PFSK-1 (cell line): ENCODE results near the gene UBE2H.

Experiments used
- FOXP2 ChIP-seq: optimal IDR thresholded peaks from 2 replicates; pipeline ENCODE3; 2011; ENCODE audit warnings: borderline replicate concordance, control low read depth, inconsistent platforms; ENCODE audit not compliant: insufficient read depth; ENCODE audit errors: extremely low read length, extremely low read depth
- POLR2AphosphoS5 ChIP-seq: IDR thresholded peaks from 2 replicates; pipeline ENCODE4 v1.6.1; 2012; ENCODE audit warnings: low read depth, mild to moderate bottlenecking, control low read depth, low read length, moderate library complexity
- REST ChIP-seq, 2 experiments: IDR thresholded peaks; 2 replicates each; pipeline versions ENCODE4 v1.6.1 to v1.8.0; 2011 to 2012; ENCODE audit warnings: low read depth in 2 of 2, low read length in 2 of 2, control low read depth in 1 of 2, inconsistent platforms in 1 of 2, mild to moderate bottlenecking in 1 of 2, moderate library complexity in 1 of 2; ENCODE audit not compliant: insufficient read depth in 1 of 2
- SIN3A ChIP-seq: IDR thresholded peaks from 2 replicates; pipeline ENCODE4 v1.6.1; 2012; ENCODE audit warnings: mild to moderate bottlenecking, low read length, moderate library complexity, borderline replicate concordance; ENCODE audit not compliant: insufficient read depth
- TAF1 ChIP-seq: IDR thresholded peaks from 2 replicates; pipeline ENCODE4 v1.6.1; 2012; ENCODE audit warnings: low read length, control low read depth, borderline replicate concordance; ENCODE audit not compliant: insufficient read depth

Gene UBE2H

DNA sequence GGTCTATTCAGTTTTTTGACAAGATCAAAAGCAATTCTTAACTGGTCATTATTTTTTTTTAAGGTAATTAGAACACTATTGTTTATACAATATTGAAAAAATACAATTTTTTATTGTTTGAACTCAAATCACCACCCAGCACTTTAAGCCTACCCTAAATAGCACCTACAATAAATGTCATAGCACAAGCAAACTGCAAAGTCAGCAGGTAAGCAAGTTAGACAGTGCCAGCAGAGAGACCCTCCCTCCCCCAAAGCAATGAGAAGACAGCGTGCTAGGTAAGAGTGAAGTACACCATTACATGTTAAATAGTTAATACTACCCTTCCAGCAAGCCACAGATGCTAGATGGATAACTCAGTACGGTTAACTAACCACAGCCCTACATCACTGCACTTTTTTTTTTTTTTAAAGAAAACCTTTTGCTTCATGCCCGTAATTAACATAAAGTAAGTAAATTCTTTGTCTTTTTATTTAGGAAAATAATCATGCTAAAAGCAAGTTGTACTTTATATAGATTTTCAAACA lies 120.0 kb downstream of the UBE2H start:
- TF ChIP-seq SIN3A, result no peak

GRCh38 chr7:129832282-129832681 lies 120.5 kb downstream of the UBE2H start:
- TF ChIP-seq SIN3A (no peak), FOXP2 (no peak), POLR2AphosphoS5 (no peak), REST (IDR thresholded peaks at IDR 0.05; ENCODE audit: insufficient read depth in 1 of 2, low read depth in 2 of 2, low read length in 2 of 2) (no peak), TAF1 (no peak)

DNA sequence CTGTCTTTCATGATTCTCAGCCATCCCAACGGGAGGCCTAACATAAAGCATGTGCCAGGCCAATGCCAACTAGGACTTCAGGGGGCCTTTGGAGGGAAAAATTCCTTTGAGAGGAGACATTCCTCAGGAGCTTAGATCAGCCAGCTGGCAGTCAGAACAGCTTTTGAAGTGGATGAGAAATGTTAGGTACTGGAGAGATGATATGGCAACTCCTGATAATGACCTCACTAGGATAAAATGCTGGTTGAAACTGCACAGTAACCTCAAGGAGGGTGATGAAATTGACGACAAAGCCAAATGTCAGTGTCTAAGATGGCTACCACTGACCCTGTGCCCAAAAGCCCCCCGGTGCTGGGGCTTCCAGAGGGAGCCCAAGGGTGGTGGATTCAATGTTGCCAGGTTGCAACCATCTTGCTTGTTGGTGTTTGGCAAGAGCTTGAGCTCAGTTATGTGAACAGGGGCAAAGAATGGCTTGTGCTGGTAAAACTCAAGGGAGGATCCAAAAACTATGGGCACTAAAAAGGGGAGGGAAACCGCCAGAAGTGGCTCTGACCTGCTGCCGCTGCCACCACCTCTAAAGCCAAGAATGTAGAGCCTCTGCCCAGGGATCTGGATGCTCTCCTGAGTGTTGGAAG lies 121.2 kb downstream of the UBE2H start:
- no peak for TF ChIP-seq TAF1
- TF ChIP-seq FOXP2, result no peak
- no peak for TF ChIP-seq SIN3A
- no peak for TF ChIP-seq REST (IDR thresholded peaks at IDR 0.05; ENCODE audit: insufficient read depth in 1 of 2, low read depth in 2 of 2, low read length in 2 of 2)
- no peak for TF ChIP-seq POLR2AphosphoS5

DNA sequence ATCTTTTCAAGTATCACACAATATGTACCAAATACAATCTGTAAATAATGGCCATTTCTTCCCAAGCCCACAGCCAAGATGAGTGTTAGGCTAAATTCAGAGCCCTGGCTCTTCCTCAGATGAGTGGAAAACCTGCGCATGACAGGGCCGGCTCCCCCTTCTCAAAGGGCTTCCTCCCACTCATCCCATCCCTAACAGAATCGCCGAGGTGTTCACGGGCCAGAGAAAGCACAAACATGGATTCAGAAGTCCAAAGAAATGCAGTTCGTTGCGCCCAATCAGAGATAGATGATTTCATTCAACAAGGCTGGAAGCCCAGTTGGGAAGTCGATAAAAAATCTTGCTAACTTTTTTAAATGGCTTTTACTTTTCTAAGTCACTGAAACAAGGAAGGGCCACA lies 121.8 kb downstream of the UBE2H start:
- no peak for TF ChIP-seq POLR2AphosphoS5
- TF ChIP-seq FOXP2, result no peak
- no peak for TF ChIP-seq TAF1
- no peak for TF ChIP-seq SIN3A
- no peak for TF ChIP-seq REST (IDR thresholded peaks at IDR 0.05; ENCODE audit: insufficient read depth in 1 of 2, low read depth in 2 of 2, low read length in 2 of 2)

DNA sequence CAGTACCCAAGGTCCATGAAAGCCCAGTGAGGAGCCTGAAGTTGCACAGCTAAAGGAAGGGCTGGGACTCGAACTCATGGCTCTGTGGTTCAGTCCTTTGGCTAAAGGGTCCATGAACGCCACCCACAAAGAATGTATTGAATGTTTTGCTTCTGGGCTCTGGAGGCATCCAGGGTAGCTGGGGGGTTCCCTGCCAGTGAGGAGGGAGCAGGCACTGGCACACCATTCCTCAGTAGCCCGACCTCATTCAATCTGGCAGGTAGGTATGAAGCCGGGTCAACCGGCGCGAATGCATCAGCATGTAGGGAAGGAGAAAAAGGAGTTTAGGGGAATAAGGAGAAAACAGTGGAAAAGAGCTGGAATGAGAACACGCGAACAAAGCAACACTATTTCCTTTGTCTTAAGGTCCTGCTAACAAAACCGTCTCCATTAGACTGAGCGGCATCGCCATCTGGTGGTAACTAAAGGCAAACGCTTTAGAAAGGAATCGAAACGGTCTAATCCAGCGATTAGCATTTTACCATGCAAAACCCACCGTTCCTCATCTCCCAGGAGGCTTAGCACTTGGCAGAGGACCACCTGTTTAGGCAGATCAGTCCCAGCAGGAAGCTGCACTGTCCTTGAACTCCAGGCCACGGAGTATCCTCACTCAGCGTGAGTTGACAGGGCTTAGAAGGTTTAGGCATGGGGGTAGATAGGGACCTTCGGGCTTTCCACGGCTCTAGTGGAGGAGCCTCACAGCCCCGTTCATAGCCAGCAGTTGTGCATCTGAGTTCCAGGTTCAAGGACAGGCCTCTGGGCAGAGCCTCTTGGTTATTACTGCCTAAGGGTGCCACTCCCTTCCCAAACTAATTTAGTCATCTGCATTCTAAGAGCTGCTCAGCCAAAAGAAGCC lies 122.8 kb downstream of the UBE2H start:
- TF ChIP-seq TAF1 (no peak), POLR2AphosphoS5 (0 out of 2 replicates have a peak, but pooled peaks have one; percentile 21), FOXP2 (no peak)
